Measurements from ENCODE around the gene RUVBL2.

RUVBL2 gene

GRCh38 chr19:48959341-48960239, 34.1 kb upstream of the RUVBL2 start:
- TF ChIP-seq REST (IDR thresholded peaks at IDR 0.05; ENCODE audit: insufficient replicate concordance, low read depth) (no peak), POLR2AphosphoS5 (IDR thresholded peaks at IDR 0.05; ENCODE audit: low read depth) (peak; percentile 33; the same call in 1 of the 2 replicates), CTCF (IDR thresholded peaks at IDR 0.05; ENCODE audit: insufficient read depth, low read length) (no peak), GABPA (IDR thresholded peaks at IDR 0.05; ENCODE audit: low read depth) (no peak), SPI1 (IDR thresholded peaks at IDR 0.05; ENCODE audit: borderline replicate concordance, low read depth) (peak; percentile 93)
- Histone ChIP-seq H3K4me3 (replicated peaks; ENCODE audit: insufficient read depth, low read length) (no peak overlapping the region), H3K27me3 (ENCODE audit: insufficient read depth, poor library complexity, severe bottlenecking) (no peaks in the 10 kb centered on the region), H3K27ac (replicated peaks) (peak overlapping the region; percentile 60)
- peak; percentile 74 to 89 for DNase-seq (ENCODE audit: low read depth in 1 of 2, low spot score in 1 of 2)

DNA sequence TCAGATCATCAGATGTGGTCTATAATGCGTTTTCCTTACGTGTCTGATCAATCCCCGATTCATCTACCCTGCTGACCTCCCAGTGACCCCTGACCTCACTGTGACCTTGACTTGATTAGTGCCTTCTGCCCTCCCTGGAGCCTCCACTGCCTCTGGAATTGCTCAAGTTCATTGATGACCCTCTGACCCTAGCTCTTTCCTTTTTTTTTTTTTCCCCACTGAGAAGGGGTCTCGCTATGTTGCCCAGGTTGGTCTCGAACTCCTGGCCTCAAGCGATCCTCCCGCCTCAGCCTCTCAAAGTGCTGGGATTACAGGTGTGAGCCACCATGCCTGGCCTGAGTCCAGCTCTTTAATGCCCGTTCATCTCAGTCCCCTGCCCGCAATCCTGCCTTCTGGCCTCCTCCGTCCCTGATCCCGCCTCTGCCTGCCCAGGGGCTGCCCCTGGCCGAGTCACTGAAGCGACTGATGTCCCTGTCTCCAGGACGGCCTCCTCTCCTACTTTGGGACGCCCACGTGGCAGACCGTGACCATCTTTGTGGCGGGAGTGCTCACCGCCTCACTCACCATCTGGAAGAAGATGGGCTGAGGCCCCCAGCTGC, 32.5 kb upstream of the RUVBL2 start:
- H3K27ac ChIP-seq (replicated peaks) = peak overlapping the region; percentile 93

GRCh38 chr19:48961673-48962028, 32.0 kb upstream of the RUVBL2 start:
- H3K27me3 ChIP-seq (ENCODE audit: insufficient read depth, poor library complexity, severe bottlenecking) = no peaks in the 10 kb centered on the region
- no peak overlapping the region for H3K4me3 ChIP-seq (replicated peaks; ENCODE audit: insufficient read depth, low read length)
- no peak for DNase-seq (ENCODE audit: low read depth in 1 of 2, low spot score in 1 of 2)
- H3K27ac ChIP-seq (replicated peaks) = peak overlapping the region; percentile 93
- TF ChIP-seq POLR2AphosphoS5 (IDR thresholded peaks at IDR 0.05; ENCODE audit: low read depth) (no peak), SPI1 (IDR thresholded peaks at IDR 0.05; ENCODE audit: borderline replicate concordance, low read depth) (no peak), REST (IDR thresholded peaks at IDR 0.05; ENCODE audit: insufficient replicate concordance, low read depth) (no peak), GABPA (IDR thresholded peaks at IDR 0.05; ENCODE audit: low read depth) (no peak), CTCF (IDR thresholded peaks at IDR 0.05; ENCODE audit: insufficient read depth, low read length) (no peak)

More for the DNA sequence above, 32.5 kb upstream of the RUVBL2 start:
- no peak overlapping the region for H3K4me3 ChIP-seq (replicated peaks; ENCODE audit: insufficient read depth, low read length)
- DNase-seq (ENCODE audit: low read depth in 1 of 2, low spot score in 1 of 2) = no peak
- H3K27me3 ChIP-seq (ENCODE audit: insufficient read depth, poor library complexity, severe bottlenecking) = no peaks in the 10 kb centered on the region
- TF ChIP-seq POLR2AphosphoS5 (IDR thresholded peaks at IDR 0.05; ENCODE audit: low read depth) (no peak), CTCF (IDR thresholded peaks at IDR 0.05; ENCODE audit: insufficient read depth, low read length) (no peak), GABPA (IDR thresholded peaks at IDR 0.05; ENCODE audit: low read depth) (no peak)
